WTC11 (cell line): ENCODE results near the gene GRAP. TPM values are rescaled to one million over a fixed set of nuclear protein-coding genes. Genes with fewer than 3 reads are reported as not detected.

Experiments
- ATAC-seq: fragments of 200-7000 bp; cut with Tn5 transposase; 2 replicates; pipeline ENCODE4 v1.10.0; 2021; ENCODE audit warnings: mild to moderate bottlenecking, moderate library complexity
- CTCF ChIA-PET: fragments of 300-600 bp; sonication (Branson Sonifier 250); formaldehyde crosslinking; loops from one replicate; lab custom pipeline; 2021; ENCODE audit warnings: antibody characterized with exemption; lab: Charles Lee
- POLR2A ChIA-PET: fragments of 350-600 bp; sonication (Branson Sonifier 250); formaldehyde crosslinking; loops from one replicate; lab custom pipeline; 2021; ENCODE audit warnings: antibody characterized with exemption; lab: Charles Lee
- DNase-seq: peaks from one replicate; pipeline ENCODE4 v3.0.0; 2021; ENCODE audit warnings: low spot score
- H3K27ac Mint-ChIP-seq: 2 replicates; pipeline ENCODE4 v1.8.0; 2021; ENCODE audit warnings: mixed read lengths
- H3K27me3 Mint-ChIP-seq: 2 replicates; pipeline ENCODE4 v1.8.0; 2021; ENCODE audit warnings: low read depth, mild to moderate bottlenecking, moderate library complexity, mixed read lengths
- H3K36me3 Mint-ChIP-seq: 2 replicates; pipeline ENCODE4 v1.8.0; 2021; ENCODE audit warnings: mixed read lengths
- H3K4me1 Mint-ChIP-seq: 2 replicates; pipeline ENCODE4 v1.8.0; 2022; ENCODE audit warnings: mixed read lengths
- H3K4me3 Mint-ChIP-seq: 2 replicates; pipeline ENCODE4 v1.8.0; 2021; ENCODE audit warnings: mild to moderate bottlenecking, moderate library complexity, mixed read lengths
- H3K9me3 Mint-ChIP-seq: 2 replicates; pipeline ENCODE4 v1.8.0; 2021; ENCODE audit warnings: mixed read lengths
- ATF1 ChIP-seq: sonication (generic); formaldehyde crosslinking; IDR thresholded peaks from 2 replicates; pipeline ENCODE4 v1.8.1; 2023; ENCODE audit warnings: mild to moderate bottlenecking, moderate library complexity, missing genetic modification reagents
- FOXP1 ChIP-seq: sonication (generic); formaldehyde crosslinking; IDR thresholded peaks from 2 replicates; pipeline ENCODE4 v1.8.0; 2022; ENCODE audit warnings: missing genetic modification reagents, mild to moderate bottlenecking, moderate library complexity, borderline replicate concordance
- MYBL2 ChIP-seq: sonication (generic); formaldehyde crosslinking; IDR thresholded peaks from 2 replicates; pipeline ENCODE4 v1.8.1; 2023; ENCODE audit warnings: mild to moderate bottlenecking, moderate library complexity, missing genetic modification reagents
- NFE2L1 ChIP-seq: sonication (generic); formaldehyde crosslinking; IDR thresholded peaks from 2 replicates; pipeline ENCODE4 v1.8.1; 2023; ENCODE audit warnings: missing genetic modification reagents
- NR3C1 ChIP-seq: sonication (generic); formaldehyde crosslinking; conservative IDR thresholded peaks from 2 replicates; pipeline ENCODE4 v1.8.1; 2023; ENCODE audit warnings: low read depth, mild to moderate bottlenecking, missing genetic modification reagents
- PRRX2 ChIP-seq: fragments of 250-450 bp; sonication (Bioruptor Pico); IDR thresholded peaks from 2 replicates; pipeline ENCODE4 v1.8.0; 2021; ENCODE audit warnings: mild to moderate bottlenecking
- TEAD4 ChIP-seq: sonication (generic); formaldehyde crosslinking; IDR thresholded peaks from 2 replicates; pipeline ENCODE4 v1.8.0; 2022; ENCODE audit warnings: mild to moderate bottlenecking, missing genetic modification reagents
- ZNF219 ChIP-seq: sonication (generic); formaldehyde crosslinking; IDR thresholded peaks from 2 replicates; pipeline ENCODE4 v1.8.0; 2023; ENCODE audit warnings: missing genetic modification reagents, mild to moderate bottlenecking, borderline replicate concordance
- total RNA-seq: library from RNA; stranded (reverse); gene quantifications from 3 replicates; pipeline ENCODE4 v1.2.3, GENCODE V29; 2021
- TF ChIP-seq, protein P1 (sequence below): sonication (generic); formaldehyde crosslinking; IDR thresholded peaks from 2 replicates; pipeline ENCODE4 v1.8.0; 2022; ENCODE audit warnings: missing genetic modification reagents
- TF ChIP-seq, protein P2 (sequence below): fragments of 250-450 bp; sonication (Bioruptor Pico); conservative IDR thresholded peaks from 2 replicates; pipeline ENCODE4 v1.9.0; 2021; ENCODE audit warnings: mild to moderate bottlenecking
- TF ChIP-seq, protein P3 (sequence below): sonication (generic); formaldehyde crosslinking; IDR thresholded peaks from 2 replicates; pipeline ENCODE4 v1.8.0; 2023; ENCODE audit warnings: missing genetic modification reagents, mild to moderate bottlenecking, borderline replicate concordance
- TF ChIP-seq, protein P4 (sequence below): fragments of 250-450 bp; sonication (Bioruptor Pico); IDR thresholded peaks from 2 replicates; pipeline ENCODE4 v1.9.0; 2021; ENCODE audit warnings: mild to moderate bottlenecking
- TF ChIP-seq, protein P5 (sequence below): sonication (generic); formaldehyde crosslinking; IDR thresholded peaks from 2 replicates; pipeline ENCODE4 v1.8.1; 2022; ENCODE audit warnings: mild to moderate bottlenecking, missing genetic modification reagents, moderate library complexity, borderline replicate concordance
- TF ChIP-seq, protein P6 (sequence below): sonication (generic); formaldehyde crosslinking; IDR thresholded peaks from 2 replicates; pipeline ENCODE4 v1.8.1; 2023; ENCODE audit warnings: mild to moderate bottlenecking, missing genetic modification reagents

GRAP gene
- total RNA-seq, 1 experiment from 2014 or later: 0.59 TPM

DNA sequence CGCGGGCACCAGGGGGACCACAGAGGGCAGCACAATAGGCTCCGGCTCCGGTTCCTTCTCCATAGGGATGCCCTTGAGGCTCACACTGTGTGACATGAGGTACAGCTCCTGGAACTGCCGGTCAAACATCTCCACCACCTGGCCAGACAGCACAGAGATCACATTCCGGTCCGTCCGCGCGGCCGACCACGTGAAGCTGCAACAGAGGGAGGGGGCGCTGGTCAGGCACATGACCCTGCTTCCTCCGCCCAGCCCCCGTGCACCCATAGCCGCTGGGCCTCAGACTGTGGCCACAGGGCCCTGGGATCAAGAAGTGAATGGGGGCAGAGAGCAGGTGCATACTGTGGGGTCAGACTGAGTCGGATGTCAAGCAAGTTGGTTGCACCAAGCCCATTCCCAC is 68.1 kb downstream of the GRAP start (continued):
- no peak for TF ChIP-seq NR3C1
- TF ChIP-seq, protein P1, sequence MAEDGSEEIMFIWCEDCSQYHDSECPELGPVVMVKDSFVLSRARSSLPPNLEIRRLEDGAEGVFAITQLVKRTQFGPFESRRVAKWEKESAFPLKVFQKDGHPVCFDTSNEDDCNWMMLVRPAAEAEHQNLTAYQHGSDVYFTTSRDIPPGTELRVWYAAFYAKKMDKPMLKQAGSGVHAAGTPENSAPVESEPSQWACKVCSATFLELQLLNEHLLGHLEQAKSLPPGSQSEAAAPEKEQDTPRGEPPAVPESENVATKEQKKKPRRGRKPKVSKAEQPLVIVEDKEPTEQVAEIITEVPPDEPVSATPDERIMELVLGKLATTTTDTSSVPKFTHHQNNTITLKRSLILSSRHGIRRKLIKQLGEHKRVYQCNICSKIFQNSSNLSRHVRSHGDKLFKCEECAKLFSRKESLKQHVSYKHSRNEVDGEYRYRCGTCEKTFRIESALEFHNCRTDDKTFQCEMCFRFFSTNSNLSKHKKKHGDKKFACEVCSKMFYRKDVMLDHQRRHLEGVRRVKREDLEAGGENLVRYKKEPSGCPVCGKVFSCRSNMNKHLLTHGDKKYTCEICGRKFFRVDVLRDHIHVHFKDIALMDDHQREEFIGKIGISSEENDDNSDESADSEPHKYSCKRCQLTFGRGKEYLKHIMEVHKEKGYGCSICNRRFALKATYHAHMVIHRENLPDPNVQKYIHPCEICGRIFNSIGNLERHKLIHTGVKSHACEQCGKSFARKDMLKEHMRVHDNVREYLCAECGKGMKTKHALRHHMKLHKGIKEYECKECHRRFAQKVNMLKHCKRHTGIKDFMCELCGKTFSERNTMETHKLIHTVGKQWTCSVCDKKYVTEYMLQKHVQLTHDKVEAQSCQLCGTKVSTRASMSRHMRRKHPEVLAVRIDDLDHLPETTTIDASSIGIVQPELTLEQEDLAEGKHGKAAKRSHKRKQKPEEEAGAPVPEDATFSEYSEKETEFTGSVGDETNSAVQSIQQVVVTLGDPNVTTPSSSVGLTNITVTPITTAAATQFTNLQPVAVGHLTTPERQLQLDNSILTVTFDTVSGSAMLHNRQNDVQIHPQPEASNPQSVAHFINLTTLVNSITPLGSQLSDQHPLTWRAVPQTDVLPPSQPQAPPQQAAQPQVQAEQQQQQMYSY (CRISPR knock-in tag): no peak
- TF ChIP-seq PRRX2: no peak
- TF ChIP-seq, protein P2, sequence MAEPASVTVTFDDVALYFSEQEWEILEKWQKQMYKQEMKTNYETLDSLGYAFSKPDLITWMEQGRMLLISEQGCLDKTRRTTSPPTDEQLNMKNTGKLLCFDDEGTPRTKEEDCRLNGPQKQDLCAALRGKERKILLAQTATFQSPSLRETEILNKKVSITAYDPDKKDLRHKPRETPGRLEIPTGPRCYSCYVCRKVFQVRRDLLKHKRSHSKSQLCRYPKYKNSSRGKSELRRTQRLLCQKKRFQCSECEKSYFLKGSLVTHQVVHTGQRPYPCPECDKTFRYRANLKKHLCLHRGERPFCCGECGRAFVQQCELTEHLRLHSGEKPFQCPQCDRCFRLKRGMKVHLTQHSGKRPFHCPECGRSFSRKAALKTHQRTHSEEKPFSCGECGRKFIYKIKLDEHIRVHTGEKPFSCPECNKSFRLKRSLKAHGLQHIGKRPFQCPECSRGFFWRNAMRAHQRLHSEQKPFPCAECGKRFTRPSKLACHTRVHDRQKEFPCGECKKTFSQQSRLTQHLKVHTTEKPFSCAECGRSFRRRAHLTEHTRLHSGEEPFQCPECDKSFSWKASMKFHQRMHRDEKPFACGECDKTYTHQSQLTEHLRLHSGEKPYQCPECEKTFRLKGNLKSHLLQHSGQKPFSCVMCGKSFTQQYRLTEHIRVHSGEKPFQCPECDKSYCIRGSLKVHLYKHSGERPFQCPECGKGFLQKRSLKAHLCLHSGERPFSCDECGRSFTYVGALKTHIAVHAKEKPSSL: no peak

DNA sequence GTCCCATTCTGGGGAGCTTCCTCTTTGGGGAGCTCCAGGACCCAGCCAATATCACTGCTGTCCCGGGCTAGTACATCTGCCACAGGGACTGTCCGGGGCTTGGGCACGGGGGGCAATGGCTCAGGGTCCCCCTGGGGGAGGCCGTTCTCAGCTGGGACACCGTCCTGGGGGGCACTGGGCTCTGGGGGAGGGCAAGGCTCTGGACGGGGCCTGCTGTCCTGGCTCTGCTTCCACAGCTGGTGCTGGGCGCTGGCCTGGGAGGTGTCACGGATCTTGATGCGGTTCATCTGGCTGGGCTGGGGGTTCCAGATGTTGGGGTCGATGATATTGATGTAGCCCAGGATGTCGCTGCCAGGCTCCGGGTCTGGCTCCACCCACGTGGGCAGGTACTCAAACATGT is 68.7 kb downstream of the GRAP start:
- CTCF ChIA-PET: no interaction called here
- POLR2A ChIA-PET: no interaction called here
- Mint-ChIP-seq H3K36me3 (peaks cover 21% of the 10 kb centered on the region), H3K4me3 (no peak overlapping the region), H3K27me3 (no peaks in the 10 kb centered on the region), H3K27ac (no peak overlapping the region), H3K9me3 (no peaks in the 10 kb centered on the region), H3K4me1 (no peaks in the 10 kb centered on the region)
- DNase-seq (no peak), ATAC-seq (no peak)
- TF ChIP-seq, protein P3, sequence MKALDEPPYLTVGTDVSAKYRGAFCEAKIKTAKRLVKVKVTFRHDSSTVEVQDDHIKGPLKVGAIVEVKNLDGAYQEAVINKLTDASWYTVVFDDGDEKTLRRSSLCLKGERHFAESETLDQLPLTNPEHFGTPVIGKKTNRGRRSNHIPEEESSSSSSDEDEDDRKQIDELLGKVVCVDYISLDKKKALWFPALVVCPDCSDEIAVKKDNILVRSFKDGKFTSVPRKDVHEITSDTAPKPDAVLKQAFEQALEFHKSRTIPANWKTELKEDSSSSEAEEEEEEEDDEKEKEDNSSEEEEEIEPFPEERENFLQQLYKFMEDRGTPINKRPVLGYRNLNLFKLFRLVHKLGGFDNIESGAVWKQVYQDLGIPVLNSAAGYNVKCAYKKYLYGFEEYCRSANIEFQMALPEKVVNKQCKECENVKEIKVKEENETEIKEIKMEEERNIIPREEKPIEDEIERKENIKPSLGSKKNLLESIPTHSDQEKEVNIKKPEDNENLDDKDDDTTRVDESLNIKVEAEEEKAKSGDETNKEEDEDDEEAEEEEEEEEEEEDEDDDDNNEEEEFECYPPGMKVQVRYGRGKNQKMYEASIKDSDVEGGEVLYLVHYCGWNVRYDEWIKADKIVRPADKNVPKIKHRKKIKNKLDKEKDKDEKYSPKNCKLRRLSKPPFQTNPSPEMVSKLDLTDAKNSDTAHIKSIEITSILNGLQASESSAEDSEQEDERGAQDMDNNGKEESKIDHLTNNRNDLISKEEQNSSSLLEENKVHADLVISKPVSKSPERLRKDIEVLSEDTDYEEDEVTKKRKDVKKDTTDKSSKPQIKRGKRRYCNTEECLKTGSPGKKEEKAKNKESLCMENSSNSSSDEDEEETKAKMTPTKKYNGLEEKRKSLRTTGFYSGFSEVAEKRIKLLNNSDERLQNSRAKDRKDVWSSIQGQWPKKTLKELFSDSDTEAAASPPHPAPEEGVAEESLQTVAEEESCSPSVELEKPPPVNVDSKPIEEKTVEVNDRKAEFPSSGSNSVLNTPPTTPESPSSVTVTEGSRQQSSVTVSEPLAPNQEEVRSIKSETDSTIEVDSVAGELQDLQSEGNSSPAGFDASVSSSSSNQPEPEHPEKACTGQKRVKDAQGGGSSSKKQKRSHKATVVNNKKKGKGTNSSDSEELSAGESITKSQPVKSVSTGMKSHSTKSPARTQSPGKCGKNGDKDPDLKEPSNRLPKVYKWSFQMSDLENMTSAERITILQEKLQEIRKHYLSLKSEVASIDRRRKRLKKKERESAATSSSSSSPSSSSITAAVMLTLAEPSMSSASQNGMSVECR (CRISPR knock-in tag): no peak
- TF ChIP-seq TEAD4 (CRISPR knock-in tag) (no peak), FOXP1 (CRISPR knock-in tag) (no peak), NFE2L1 (CRISPR knock-in tag) (no peak), ATF1 (CRISPR knock-in tag) (no peak), MYBL2 (CRISPR knock-in tag) (no peak), ZNF219 (CRISPR knock-in tag) (no peak)
- TF ChIP-seq, protein P4, sequence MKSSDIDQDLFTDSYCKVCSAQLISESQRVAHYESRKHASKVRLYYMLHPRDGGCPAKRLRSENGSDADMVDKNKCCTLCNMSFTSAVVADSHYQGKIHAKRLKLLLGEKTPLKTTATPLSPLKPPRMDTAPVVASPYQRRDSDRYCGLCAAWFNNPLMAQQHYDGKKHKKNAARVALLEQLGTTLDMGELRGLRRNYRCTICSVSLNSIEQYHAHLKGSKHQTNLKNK (CRISPR knock-in tag): no peak
- TF ChIP-seq, protein P5, sequence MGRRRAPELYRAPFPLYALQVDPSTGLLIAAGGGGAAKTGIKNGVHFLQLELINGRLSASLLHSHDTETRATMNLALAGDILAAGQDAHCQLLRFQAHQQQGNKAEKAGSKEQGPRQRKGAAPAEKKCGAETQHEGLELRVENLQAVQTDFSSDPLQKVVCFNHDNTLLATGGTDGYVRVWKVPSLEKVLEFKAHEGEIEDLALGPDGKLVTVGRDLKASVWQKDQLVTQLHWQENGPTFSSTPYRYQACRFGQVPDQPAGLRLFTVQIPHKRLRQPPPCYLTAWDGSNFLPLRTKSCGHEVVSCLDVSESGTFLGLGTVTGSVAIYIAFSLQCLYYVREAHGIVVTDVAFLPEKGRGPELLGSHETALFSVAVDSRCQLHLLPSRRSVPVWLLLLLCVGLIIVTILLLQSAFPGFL (CRISPR knock-in tag): no peak
- TF ChIP-seq, protein P6, sequence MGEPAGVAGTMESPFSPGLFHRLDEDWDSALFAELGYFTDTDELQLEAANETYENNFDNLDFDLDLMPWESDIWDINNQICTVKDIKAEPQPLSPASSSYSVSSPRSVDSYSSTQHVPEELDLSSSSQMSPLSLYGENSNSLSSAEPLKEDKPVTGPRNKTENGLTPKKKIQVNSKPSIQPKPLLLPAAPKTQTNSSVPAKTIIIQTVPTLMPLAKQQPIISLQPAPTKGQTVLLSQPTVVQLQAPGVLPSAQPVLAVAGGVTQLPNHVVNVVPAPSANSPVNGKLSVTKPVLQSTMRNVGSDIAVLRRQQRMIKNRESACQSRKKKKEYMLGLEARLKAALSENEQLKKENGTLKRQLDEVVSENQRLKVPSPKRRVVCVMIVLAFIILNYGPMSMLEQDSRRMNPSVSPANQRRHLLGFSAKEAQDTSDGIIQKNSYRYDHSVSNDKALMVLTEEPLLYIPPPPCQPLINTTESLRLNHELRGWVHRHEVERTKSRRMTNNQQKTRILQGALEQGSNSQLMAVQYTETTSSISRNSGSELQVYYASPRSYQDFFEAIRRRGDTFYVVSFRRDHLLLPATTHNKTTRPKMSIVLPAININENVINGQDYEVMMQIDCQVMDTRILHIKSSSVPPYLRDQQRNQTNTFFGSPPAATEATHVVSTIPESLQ (CRISPR knock-in tag): no peak
